Forelimb muscle (tissue), 1 donor: ENCODE measurements around the gene FERD3L. TPM values are rescaled to one million over a fixed set of nuclear protein-coding genes. Genes with fewer than 3 reads are reported as not detected.

Experiments
- DNase-seq: peaks from one replicate; pipeline ENCODE4 v3.0.0-alpha.2; 2013; ENCODE audit warnings: low read depth
- polyA plus RNA-seq: library from polyadenylated mRNA; unstranded; fragments of 120-200 nt; gene quantifications from one replicate; pipeline ENCODE4 v1.2.1, GENCODE V29; 2013; ENCODE audit not compliant: insufficient read length

Gene FERD3L
- polyA plus RNA-seq, 1 donor, result not detected

GRCh38 chr7:19117091-19117869, 27.9 kb downstream of the FERD3L start, which contains the start of gene TWIST1:
Gene TWIST1, minus strand, starts transcription at chr7:19117636. Its CDS starts 315 bp downstream, at chr7:19117321.
- peak; percentile 86 for DNase-seq

DNA sequence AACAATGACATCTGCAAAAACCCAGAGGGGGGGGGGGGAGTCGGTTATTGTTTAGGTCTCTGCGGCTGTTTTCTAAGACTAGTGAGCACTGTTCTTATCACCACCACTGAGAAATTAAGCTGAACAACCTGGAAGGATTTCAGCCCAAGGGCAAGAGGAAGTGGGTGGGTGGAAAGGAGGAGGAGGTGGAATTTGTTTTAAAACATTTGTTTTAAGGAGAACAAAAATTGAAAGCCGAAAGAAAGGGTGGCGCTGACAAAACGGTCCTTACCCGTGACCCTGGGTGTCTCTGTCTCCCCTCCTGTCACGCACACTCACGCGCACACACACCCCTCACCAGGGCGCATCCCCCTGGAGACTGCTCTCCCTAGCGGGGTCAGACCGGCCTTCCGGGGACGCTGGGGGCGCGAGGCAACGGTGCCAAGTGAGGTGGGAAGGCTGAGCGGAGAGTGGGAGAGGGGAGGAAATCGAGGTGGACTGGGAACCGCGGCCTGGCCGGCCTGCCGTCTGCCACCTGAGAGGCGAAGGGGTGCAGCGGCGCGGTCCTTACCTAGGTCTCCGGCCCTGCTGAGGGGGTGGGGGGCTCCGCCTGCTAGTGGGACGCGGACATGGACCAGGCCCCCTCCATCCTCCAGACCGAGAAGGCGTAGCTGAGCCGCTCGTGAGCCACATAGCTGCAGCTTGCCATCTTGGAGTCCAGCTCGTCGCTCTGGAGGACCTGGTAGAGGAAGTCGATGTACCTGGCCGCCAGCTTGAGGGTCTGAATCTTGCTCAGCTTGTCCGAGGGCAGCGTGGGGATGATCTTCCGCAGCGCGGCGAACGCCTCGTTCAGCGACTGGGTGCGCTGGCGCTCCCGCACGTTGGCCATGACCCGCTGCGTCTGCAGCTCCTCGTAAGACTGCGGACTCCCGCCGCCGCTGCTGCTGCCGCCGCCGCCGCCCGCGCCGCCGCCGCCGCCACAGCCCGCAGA, 28.8 kb downstream of the FERD3L start:
- no peak for DNase-seq

DNA sequence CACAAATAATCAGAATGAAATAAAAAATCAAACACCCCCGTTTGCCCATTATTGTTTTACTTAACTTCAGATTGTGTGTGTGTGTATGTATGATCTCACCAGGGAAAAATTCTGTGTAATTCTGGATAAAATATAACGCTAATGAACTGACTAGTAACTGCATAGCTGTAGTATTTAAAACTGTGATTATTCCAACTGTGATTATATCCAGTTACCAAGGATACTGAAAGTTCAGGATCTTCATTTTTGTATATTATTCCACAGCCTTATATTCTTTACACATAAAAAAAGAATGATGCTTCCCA, 30.7 kb downstream of the FERD3L start:
- no peak for DNase-seq

- DNase-seq, result no peak
Observed at GRCh38 chr7:19113855-19114550, 31.2 kb downstream of the FERD3L start.

DNA sequence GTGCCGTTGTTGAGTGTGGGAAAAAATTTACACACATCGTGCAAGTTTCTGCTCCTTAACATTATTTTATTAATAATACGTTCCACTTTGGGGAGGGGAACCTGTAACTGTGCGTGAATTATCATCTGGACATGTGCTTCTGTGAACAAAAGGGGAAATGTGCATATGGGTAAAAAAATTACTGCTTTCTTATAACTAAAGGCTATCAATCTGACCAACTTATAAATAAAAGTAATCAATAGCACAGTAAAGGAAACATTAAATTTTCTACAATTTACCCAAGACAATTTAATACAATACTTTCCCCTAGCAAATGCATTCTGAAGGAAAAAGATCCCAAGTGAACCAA, 32.2 kb downstream of the FERD3L start:
- no peak for DNase-seq

DNA sequence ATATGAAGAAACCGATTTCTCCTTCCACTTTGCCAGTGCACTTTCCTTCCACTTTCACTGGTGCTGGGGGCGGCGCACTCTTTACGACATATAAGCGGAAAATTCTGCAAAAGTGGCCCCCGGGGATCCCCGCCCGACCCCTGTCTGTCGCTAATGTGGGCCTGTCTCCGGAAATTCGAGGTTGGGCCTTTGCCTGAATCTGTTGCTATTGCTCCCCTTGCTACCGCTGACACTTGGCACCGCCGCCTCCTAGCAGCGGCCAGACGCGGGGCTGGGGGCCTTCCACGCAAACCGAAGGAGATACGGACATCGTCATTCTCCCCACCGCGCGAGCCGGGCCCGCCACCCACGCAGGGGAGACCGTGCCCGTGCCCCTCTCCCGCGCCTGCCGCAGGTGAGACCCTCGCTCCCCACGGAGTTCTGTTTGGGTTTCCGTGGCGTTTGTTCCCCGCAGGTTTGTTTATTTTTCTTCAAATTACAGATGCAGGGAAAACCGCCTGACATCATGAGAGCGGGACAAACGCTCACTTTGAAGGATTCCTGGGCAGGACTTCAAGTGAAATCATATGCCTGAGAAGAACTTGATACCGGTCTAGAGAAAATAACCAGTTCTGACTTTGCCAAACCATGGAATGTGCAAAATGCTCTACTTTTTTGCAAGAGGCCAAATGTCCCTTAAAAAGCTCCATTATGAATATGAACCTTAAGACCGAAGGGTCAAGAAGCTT, 32.8 kb downstream of the FERD3L start:
- no peak for DNase-seq

- DNase-seq, result no peak
Observed at GRCh38 chr7:19111474-19112273, 33.5 kb downstream of the FERD3L start.

- DNase-seq, result no peak
Observed at GRCh38 chr7:19110776-19111175, 34.4 kb downstream of the FERD3L start.

DNA sequence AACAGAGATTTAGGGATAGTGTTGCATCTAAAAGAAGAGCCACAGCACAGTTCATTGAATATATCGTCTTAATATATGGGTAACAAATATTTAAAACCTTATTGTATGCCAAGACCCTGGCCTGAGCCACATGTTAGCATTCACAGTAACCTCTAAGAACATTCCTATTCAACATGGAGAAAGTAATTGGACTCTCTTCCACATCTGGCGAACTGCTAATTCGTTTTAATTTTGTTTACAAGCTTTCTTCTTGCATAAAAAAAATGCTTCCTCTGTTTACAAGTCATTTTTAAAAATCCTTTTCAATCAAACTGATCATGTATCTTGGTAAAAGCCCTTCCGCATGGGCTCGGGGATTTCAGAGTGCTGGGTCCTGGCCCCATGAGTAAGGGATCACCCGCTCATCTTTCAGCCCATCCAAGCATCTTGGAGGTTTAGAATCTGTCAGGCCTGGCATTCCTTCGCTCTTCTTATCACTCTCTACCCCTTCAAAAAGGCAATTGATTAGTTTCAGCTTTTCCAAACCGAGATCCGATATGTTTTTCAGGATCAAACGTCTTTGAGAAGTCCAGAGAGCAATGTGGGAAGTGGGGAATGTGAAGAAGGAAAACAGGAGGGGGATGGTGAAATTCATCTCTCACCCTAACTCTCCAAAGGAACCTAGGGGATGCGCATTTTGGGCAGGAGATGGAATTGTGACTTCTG, 35.0 kb downstream of the FERD3L start:
- no peak for DNase-seq

- no peak for DNase-seq
Observed at GRCh38 chr7:19109000-19109946, 35.9 kb downstream of the FERD3L start.

DNA sequence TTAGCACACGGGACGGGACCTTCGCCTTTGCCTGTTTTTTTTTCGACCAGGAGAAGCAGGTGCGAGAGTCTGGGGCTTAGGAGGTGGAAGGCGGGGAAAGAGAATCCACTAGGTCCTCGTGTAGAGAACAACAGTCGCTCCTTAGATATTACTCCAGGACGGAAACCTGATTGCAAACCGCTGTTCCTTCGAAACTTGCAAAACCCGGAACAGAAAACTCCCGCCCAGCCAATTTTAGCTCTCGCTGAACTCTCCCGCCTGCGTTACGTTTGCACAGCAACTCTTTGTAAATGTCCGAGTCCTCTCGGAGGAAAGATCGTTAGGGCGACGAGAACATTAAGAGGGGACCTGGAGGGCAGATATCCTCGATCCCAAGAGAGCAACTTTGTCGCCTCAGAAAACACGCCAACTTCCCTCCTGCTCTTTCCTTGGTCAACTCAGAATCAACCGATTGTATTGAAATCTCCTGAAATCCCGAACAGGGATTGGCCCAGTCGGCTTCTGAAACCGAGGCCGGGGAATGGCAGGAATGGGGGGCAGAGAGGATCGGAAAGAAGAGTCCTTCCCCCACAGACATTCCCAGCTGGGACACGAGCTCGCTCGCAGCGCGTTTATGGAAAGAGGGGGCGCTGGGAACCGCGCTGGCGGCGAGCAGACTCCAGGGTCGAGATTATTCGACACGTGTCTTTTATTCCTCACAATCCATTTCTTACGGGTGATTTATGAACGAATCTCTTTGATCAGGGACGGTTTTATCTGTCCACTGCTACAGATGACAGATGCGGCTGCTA, 37.7 kb downstream of the FERD3L start:
- peak; percentile 66 for DNase-seq

DNA sequence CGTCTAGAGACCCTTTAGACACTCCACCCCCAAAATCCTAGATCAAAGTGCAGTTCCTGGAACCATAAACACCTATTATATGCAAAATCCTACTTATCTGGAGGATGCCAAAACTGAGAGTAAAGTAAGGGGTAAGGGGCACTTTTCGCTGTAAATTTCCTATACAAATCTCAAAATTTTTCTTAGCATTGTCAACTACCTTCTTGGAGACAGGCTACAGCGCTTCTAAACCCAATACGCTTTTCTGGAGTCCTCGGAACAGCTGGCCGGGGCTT, 38.2 kb downstream of the FERD3L start:
- DNase-seq, result no peak

GRCh38 chr7:19106241-19107080, 38.8 kb downstream of the FERD3L start:
- no peak for DNase-seq

DNA sequence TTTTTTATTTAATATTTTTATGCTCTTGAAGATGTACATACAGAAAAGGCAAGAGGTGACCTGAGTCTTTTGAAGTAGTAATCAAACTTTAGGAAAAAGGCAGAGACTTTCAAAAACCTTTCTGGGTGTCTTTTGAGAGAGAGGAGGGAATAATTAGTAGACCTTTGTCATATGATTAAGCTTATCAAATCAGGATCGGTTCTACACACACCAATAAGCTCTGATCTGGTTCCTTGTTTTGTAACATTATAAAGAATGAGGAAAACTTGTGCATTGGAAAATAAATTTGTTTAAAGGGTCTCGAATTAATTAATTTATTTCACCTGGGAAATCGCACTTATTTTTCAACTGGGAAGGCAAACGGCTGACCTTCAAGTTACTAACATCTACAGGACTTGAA, 39.7 kb downstream of the FERD3L start:
- no peak for DNase-seq

GRCh38 chr7:19104811-19105210, 40.4 kb downstream of the FERD3L start:
- DNase-seq, result no peak

DNA sequence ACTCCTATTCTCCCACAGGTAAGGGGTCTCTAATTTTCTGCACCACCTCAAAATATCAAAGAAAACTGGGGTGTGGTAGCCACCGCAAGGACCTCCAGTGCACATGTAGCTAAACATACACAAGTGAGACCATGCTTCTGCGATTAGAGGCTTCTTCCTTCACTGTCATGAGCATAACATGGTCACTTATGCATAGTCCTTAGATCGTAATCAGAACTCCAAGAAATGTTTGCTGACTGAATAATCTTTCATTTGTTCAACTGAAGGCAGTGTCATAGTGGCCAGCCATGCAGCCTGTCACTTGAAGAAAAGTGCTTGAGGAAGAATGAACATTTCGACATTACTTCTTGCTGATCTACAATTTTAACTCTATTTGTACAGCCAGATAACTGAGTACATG, 42.3 kb downstream of the FERD3L start:
- DNase-seq, result no peak

- no peak for DNase-seq
Observed at GRCh38 chr7:19101909-19102308, 43.3 kb downstream of the FERD3L start.
